ENCODE results near the gene STING1.
"Not testable (repeated sequence)": the region's sequence is repeated elsewhere in the genome, so short reads cannot be mapped to it uniquely, and the experiment has no call there.

Gene STING1

GRCh38 chr5:139503879-139504278 lies 21.3 kb upstream of the STING1 start:
- intact Hi-C loops (cut with DNase I) = not testable (repeated sequence)

GRCh38 chr5:139503036-139503817 lies 20.7 kb upstream of the STING1 start:
- intact Hi-C loops (cut with DNase I); DNase-seq: not testable (repeated sequence)

More at GRCh38 chr5:139503879-139504278, 21.3 kb upstream of the STING1 start:
- DNase-seq = not testable (repeated sequence)

GRCh38 chr5:139501381-139501780 lies 18.8 kb upstream of the STING1 start:
- DNase-seq = no peak
- intact Hi-C loops (cut with DNase I) = no loop called here

GRCh38 chr5:139495638-139496435 lies 13.3 kb upstream of the STING1 start:
- intact Hi-C loops (cut with DNase I) = no loop called here
- DNase-seq = peak in 1 of 10 donors; percentile 20

- intact Hi-C loops (cut with DNase I) = no loop called here
Measured at GRCh38 chr5:139494832-139495231, 12.3 kb upstream of the STING1 start.

GRCh38 chr5:139494256-139494655 lies 11.7 kb upstream of the STING1 start:
- no peak for DNase-seq
- intact Hi-C loops (cut with DNase I) = no loop called here

More at GRCh38 chr5:139494832-139495231, 12.3 kb upstream of the STING1 start:
- peak in 1 of 10 donors; percentile 15 for DNase-seq

- peak in 1 of 10 donors; percentile 17 for DNase-seq
- intact Hi-C loops (cut with DNase I) = no loop called here
Measured at GRCh38 chr5:139492700-139493192, 10.2 kb upstream of the STING1 start.

- peak in 4 of 10 donors; percentile 16 to 89 (median 46) for DNase-seq
- intact Hi-C loops (cut with DNase I) = no loop called here
Measured at GRCh38 chr5:139488260-139488659, 5.7 kb upstream of the STING1 start.

GRCh38 chr5:139486201-139486600 lies 3.6 kb upstream of the STING1 start:
- DNase-seq = no peak
- intact Hi-C loops (cut with DNase I) = no loop called here

GRCh38 chr5:139482890-139483208 lies 291 bp upstream of the STING1 start:
- intact Hi-C loops (cut with DNase I) = not testable (repeated sequence)
- peak in 2 of 10 donors; percentile 29 to 52 for DNase-seq

- intact Hi-C loops (cut with DNase I) = no loop called here
- DNase-seq = peak in 2 of 10 donors; percentile 46 to 78
Measured at GRCh38 chr5:139481580-139482049, 943 bp downstream of the STING1 start.

GRCh38 chr5:139481122-139481533 lies 1.4 kb downstream of the STING1 start:
- intact Hi-C loops (cut with DNase I) = no loop called here
- DNase-seq = peak in 3 of 10 donors; percentile 41 to 80 (median 56)

- peak in 2 of 10 donors; percentile 37 to 72 for DNase-seq
- intact Hi-C loops (cut with DNase I) = not testable (repeated sequence)
Measured at GRCh38 chr5:139479729-139480128, 2.8 kb downstream of the STING1 start.

- intact Hi-C loops (cut with DNase I); DNase-seq: not testable (repeated sequence)
Measured at GRCh38 chr5:139478657-139479423, 3.7 kb downstream of the STING1 start.

- intact Hi-C loops (cut with DNase I) = no loop called here
- no peak for DNase-seq
Measured at GRCh38 chr5:139475865-139476617, 6.5 kb downstream of the STING1 start.

- DNase-seq = peak in 2 of 10 donors; percentile 16 to 30
- intact Hi-C loops (cut with DNase I) = no loop called here
Measured at GRCh38 chr5:139474890-139475791, 7.4 kb downstream of the STING1 start.

- intact Hi-C loops (cut with DNase I) = no loop called here
- DNase-seq = no peak
Measured at GRCh38 chr5:139473565-139473964, 9.0 kb downstream of the STING1 start.

- peak in 1 of 10 donors; percentile 16 for DNase-seq
Measured at GRCh38 chr5:139473105-139473504, 9.5 kb downstream of the STING1 start.

More at GRCh38 chr5:139473105-139473504, 9.5 kb downstream of the STING1 start:
- intact Hi-C loops (cut with DNase I) = no loop called here

All from posterior cingulate gyrus (tissue), 11 donors.